HepG2 (cell line): ENCODE data around the gene ARHGAP12. TPM values are rescaled to one million over a fixed set of nuclear protein-coding genes. Genes with fewer than 3 reads are reported as not detected.

Source experiments
- BCL3 ChIP-seq: sonication (generic); formaldehyde crosslinking; IDR thresholded peaks from 2 replicates; pipeline ENCODE4 v1.5.1; 2020; ENCODE audit warnings: mild to moderate bottlenecking, missing genetic modification reagents, moderate library complexity
- DMTF1 ChIP-seq: sonication (generic); formaldehyde crosslinking; IDR thresholded peaks from 2 replicates; pipeline ENCODE4 v1.4.0; 2020; ENCODE audit warnings: mild to moderate bottlenecking, missing genetic modification reagents
- ETS1 ChIP-seq: sonication (generic); formaldehyde crosslinking; IDR thresholded peaks from 2 replicates; pipeline ENCODE4 v1.4.0; 2020; ENCODE audit warnings: missing genetic modification reagents
- FOSL2 ChIP-seq: sonication (generic); formaldehyde crosslinking; IDR thresholded peaks from 2 replicates; pipeline ENCODE4 v1.4.0; 2020; ENCODE audit warnings: missing genetic modification reagents
- GLMP ChIP-seq: sonication (generic); formaldehyde crosslinking; IDR thresholded peaks from 2 replicates; pipeline ENCODE4 v1.9.0; 2021; ENCODE audit warnings: missing genetic modification reagents, mild to moderate bottlenecking, borderline replicate concordance
- HOXA5 ChIP-seq: sonication (generic); formaldehyde crosslinking; IDR thresholded peaks from 2 replicates; pipeline ENCODE4 v1.4.0; 2020; ENCODE audit warnings: missing genetic modification reagents
- MLLT10 ChIP-seq: sonication (generic); formaldehyde crosslinking; IDR thresholded peaks from 2 replicates; pipeline ENCODE4 v1.4.0; 2020; ENCODE audit warnings: missing genetic modification reagents
- NFKBIZ ChIP-seq: IDR thresholded peaks from 2 replicates; pipeline ENCODE4 v1.6.1; 2018; ENCODE audit warnings: missing genetic modification reagents, missing compliant biosample characterization
- NRL ChIP-seq: sonication (generic); formaldehyde crosslinking; IDR thresholded peaks from 2 replicates; pipeline ENCODE4 v1.5.0; 2020; ENCODE audit warnings: missing genetic modification reagents, mild to moderate bottlenecking, moderate library complexity, borderline replicate concordance
- PRPF4 ChIP-seq: fragments of 200-400 bp; formaldehyde crosslinking; IDR thresholded peaks from 2 replicates; pipeline ENCODE4 v1.6.1; 2016; ENCODE audit warnings: low read length, low read depth; ENCODE audit not compliant: poor library complexity, severe bottlenecking
- RARG ChIP-seq: sonication (generic); formaldehyde crosslinking; IDR thresholded peaks from 2 replicates; pipeline ENCODE4 v1.4.0; 2020; ENCODE audit warnings: low read depth, mild to moderate bottlenecking, missing genetic modification reagents
- TP53 ChIP-seq: sonication (generic); formaldehyde crosslinking; conservative IDR thresholded peaks from 2 replicates; pipeline ENCODE4 v1.4.0; 2020; ENCODE audit warnings: missing genetic modification reagents
- ZBTB21 ChIP-seq: sonication (generic); formaldehyde crosslinking; IDR thresholded peaks from 2 replicates; pipeline ENCODE4 v1.4.0; 2020; ENCODE audit warnings: missing genetic modification reagents
- ZBTB25 ChIP-seq: IDR thresholded peaks from 2 replicates; pipeline ENCODE4 v1.6.1; 2018; ENCODE audit warnings: missing genetic modification reagents
- ZBTB4 ChIP-seq: sonication (generic); formaldehyde crosslinking; IDR thresholded peaks from 2 replicates; pipeline ENCODE4 v1.4.0; 2020; ENCODE audit warnings: missing genetic modification reagents, mild to moderate bottlenecking, borderline replicate concordance
- ZC3H4 ChIP-seq: sonication (generic); formaldehyde crosslinking; IDR thresholded peaks from 2 replicates; pipeline ENCODE4 v1.4.0; 2020; ENCODE audit warnings: missing genetic modification reagents, borderline replicate concordance
- ZNF333 ChIP-seq: sonication (generic); formaldehyde crosslinking; IDR thresholded peaks from 2 replicates; pipeline ENCODE4 v1.4.0; 2020; ENCODE audit warnings: mild to moderate bottlenecking, missing genetic modification reagents, borderline replicate concordance
- ZNF616 ChIP-seq: sonication (generic); formaldehyde crosslinking; IDR thresholded peaks from 2 replicates; pipeline ENCODE4 v1.5.0; 2020; ENCODE audit warnings: low read depth, mild to moderate bottlenecking, missing genetic modification reagents
- ZSCAN9 ChIP-seq: IDR thresholded peaks from 2 replicates; pipeline ENCODE4 v1.6.1; 2016; ENCODE audit warnings: borderline replicate concordance
- polyA plus RNA-seq, 8 experiments: library from polyadenylated mRNA; depleted of rRNA in 3 of 8; stranded (reverse) in 7 of 8; unstranded in 1 of 8; fragments of >200 nt; fragmentation: Illumina TruSeq in 4 of 8; extraction: Trizol in 4 of 8; gene quantifications; 2 replicates each; pipeline versions ENCODE4 v1.2.1 to v1.2.3, GENCODE V29; 2011 to 2016; ENCODE audit warnings: low read depth in 4 of 8, missing spikeins in 1 of 8, mixed read lengths in 1 of 8; ENCODE audit not compliant: insufficient read depth in 1 of 8
- total RNA-seq, 5 experiments: library from RNA; depleted of rRNA; stranded (reverse); fragments of >200 nt; fragmentation: Illumina TruSeq; extraction: Trizol; gene quantifications; 2 replicates each; pipeline ENCODE4 v1.2.3, GENCODE V29; 2016; ENCODE audit warnings: low read depth in 1 of 5

Gene ARHGAP12
- total and polyA plus RNA-seq, 2 of the 13 experiments (the other 11 are each of a cell fraction or from before 2014, with no cell fraction given) = 25.0 to 54.6 TPM

- no peak for TF ChIP-seq ZBTB4 (CRISPR knock-in tag)
- no peak for TF ChIP-seq ZBTB25 (CRISPR knock-in tag)
- no peak for TF ChIP-seq ZSCAN9
- no peak for TF ChIP-seq NFKBIZ
- TF ChIP-seq BCL3 (CRISPR knock-in tag) = no peak
- no peak for TF ChIP-seq ZNF616 (CRISPR knock-in tag)
- TF ChIP-seq MLLT10 (CRISPR knock-in tag) = no peak
- TF ChIP-seq PRPF4 = no peak
- TF ChIP-seq TP53 = no peak
- peak; percentile 65; the same call in 1 of the 2 replicates for TF ChIP-seq NRL
- no peak for TF ChIP-seq RARG (CRISPR knock-in tag)
- peak; percentile 16; the same call in 1 of the 2 replicates for TF ChIP-seq FOSL2
- TF ChIP-seq ETS1 (CRISPR knock-in tag) = no peak
- TF ChIP-seq ZC3H4 (CRISPR knock-in tag) = no peak
- no peak for TF ChIP-seq GLMP (CRISPR knock-in tag)
- TF ChIP-seq ZBTB21 (CRISPR knock-in tag) = no peak; the same call in 1 of the 2 replicates
- no peak for TF ChIP-seq HOXA5 (CRISPR knock-in tag)
- TF ChIP-seq DMTF1 (CRISPR knock-in tag) = no peak
- no peak for TF ChIP-seq ZNF333 (CRISPR knock-in tag)
Observed at GRCh38 chr10:31929261-31930022, 811 bp upstream of the ARHGAP12 start (continued).
